ENCODE results near the gene ZNF683.

Gene ZNF683

DNA sequence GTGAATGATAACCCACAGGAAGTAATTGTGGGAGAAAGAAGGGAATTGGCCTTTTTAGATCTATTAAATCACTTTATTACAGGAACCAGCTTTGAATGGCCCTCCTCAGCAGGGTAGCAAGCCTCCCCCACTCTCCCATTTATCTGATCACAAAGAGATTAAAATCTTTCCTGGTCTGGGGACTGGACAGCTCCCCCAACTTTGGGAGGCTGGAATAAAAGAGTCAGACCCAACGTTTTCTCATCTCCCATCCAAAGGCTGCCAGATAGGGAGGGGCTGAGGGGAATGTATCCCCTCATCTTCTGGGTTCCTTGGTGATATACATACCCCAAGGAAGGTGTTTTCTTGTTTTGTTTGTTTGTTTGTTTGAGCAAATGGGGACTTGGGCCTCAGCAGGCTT lies 40.5 kb upstream of the ZNF683 start:
- TF ChIP-seq EZH2phosphoT487 (IDR thresholded peaks at IDR 0.05; ENCODE audit: borderline replicate concordance) (no peak), CTCF (conservative IDR thresholded peaks at IDR 0.05; ENCODE audit: low read length) (no peak)
- H3K9me3 ChIP-seq (ENCODE audit: insufficient read depth, low read depth, low read length), result no peaks in the 10 kb centered on the region
- no peak overlapping the region for H3K4me3 ChIP-seq (ENCODE audit: low read length, poor library complexity, severe bottlenecking)
- H3K9me2 ChIP-seq (replicated peaks; ENCODE audit: low read depth, low read length), result no peaks in the 10 kb centered on the region
- H3K36me3 ChIP-seq (ENCODE audit: insufficient read depth, low read length), result no peaks in the 10 kb centered on the region
- no peak overlapping the region for H3K4me2 ChIP-seq (ENCODE audit: low read depth, low read length, poor library complexity, severe bottlenecking)
- H4K20me1 ChIP-seq (ENCODE audit: insufficient read depth, low read length, poor library complexity, severe bottlenecking), result no peaks in the 10 kb centered on the region
- H3F3A ChIP-seq (ENCODE audit: low read depth), result no peaks in the 10 kb centered on the region
- no peak overlapping the region for H2AFZ ChIP-seq (ENCODE audit: low read length)
- no peaks in the 10 kb centered on the region for H3K27me3 ChIP-seq (ENCODE audit: insufficient read depth, low read length, poor library complexity, severe bottlenecking)
- H3K9ac ChIP-seq (ENCODE audit: low read depth, low read length, poor library complexity, severe bottlenecking), result no peak overlapping the region
- no peaks in the 10 kb centered on the region for H3K79me2 ChIP-seq (ENCODE audit: insufficient read depth, low read length)
- H3K4me1 ChIP-seq (ENCODE audit: insufficient read depth, low read length, poor library complexity, severe bottlenecking), result peaks cover 8% of the 10 kb centered on the region

DNA sequence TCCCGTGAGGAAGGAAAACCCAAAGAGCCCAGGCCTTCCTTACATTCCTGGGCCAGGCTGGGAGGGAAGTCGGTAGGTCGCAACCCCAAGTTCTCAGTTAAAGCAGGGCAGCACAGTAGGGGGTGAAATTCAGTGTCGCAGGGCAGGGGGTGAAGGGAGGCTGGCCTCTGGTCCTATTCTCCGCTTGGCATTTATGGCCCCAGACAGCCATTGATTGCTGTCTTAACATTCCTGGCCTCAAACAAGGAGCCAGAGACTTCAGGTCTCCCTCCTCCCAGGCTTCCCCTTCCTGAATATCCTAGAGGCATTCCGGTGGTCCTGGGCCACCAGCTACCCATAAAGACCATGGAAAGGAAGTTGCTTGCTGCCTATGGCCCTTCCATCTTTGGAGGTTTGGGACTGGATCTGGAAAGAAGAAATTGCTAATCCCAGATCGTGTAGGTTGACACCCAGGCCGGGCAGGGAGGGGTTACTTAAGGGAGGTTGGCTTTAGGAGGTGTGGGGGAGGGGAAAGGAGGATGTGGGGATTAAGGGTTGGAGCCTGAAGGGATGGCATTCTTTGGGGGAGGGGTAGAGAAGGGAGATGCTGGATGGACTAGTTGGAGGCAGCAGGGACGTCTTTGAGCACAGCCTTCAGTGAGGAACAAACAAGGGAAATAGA lies 39.8 kb upstream of the ZNF683 start:
- H3K79me2 ChIP-seq (ENCODE audit: insufficient read depth, low read length), result no peaks in the 10 kb centered on the region
- no peaks in the 10 kb centered on the region for H3F3A ChIP-seq (ENCODE audit: low read depth)
- TF ChIP-seq CTCF (conservative IDR thresholded peaks at IDR 0.05; ENCODE audit: low read length), result no peak
- TF ChIP-seq EZH2phosphoT487 (IDR thresholded peaks at IDR 0.05; ENCODE audit: borderline replicate concordance), result no peak
- no peak overlapping the region for H3K4me3 ChIP-seq (ENCODE audit: low read length, poor library complexity, severe bottlenecking)
- H3K36me3 ChIP-seq (ENCODE audit: insufficient read depth, low read length), result no peaks in the 10 kb centered on the region
- no peaks in the 10 kb centered on the region for H3K9me3 ChIP-seq (ENCODE audit: insufficient read depth, low read depth, low read length)
- H3K4me1 ChIP-seq (ENCODE audit: insufficient read depth, low read length, poor library complexity, severe bottlenecking), result peaks cover 8% of the 10 kb centered on the region
- no peak overlapping the region for H3K4me2 ChIP-seq (ENCODE audit: low read depth, low read length, poor library complexity, severe bottlenecking)
- no peaks in the 10 kb centered on the region for H3K27me3 ChIP-seq (ENCODE audit: insufficient read depth, low read length, poor library complexity, severe bottlenecking)
- no peaks in the 10 kb centered on the region for H3K9me2 ChIP-seq (replicated peaks; ENCODE audit: low read depth, low read length)
- no peak overlapping the region for H3K9ac ChIP-seq (ENCODE audit: low read depth, low read length, poor library complexity, severe bottlenecking)
- H2AFZ ChIP-seq (ENCODE audit: low read length), result no peak overlapping the region
- H4K20me1 ChIP-seq (ENCODE audit: insufficient read depth, low read length, poor library complexity, severe bottlenecking), result no peaks in the 10 kb centered on the region

- no peaks in the 10 kb centered on the region for H3K79me2 ChIP-seq (ENCODE audit: insufficient read depth, low read length)
- no peaks in the 10 kb centered on the region for H3K9me3 ChIP-seq (ENCODE audit: insufficient read depth, low read depth, low read length)
- H3K4me3 ChIP-seq (ENCODE audit: low read length, poor library complexity, severe bottlenecking), result no peak overlapping the region
These were observed 39.1 kb upstream of the ZNF683 start for GRCh38 chr1:26411624-26412074.

More at GRCh38 chr1:26411624-26412074, 39.1 kb upstream of the ZNF683 start:
- Histone ChIP-seq H3K36me3 (ENCODE audit: insufficient read depth, low read length) (no peaks in the 10 kb centered on the region), H3K27me3 (ENCODE audit: insufficient read depth, low read length, poor library complexity, severe bottlenecking) (no peaks in the 10 kb centered on the region), H4K20me1 (ENCODE audit: insufficient read depth, low read length, poor library complexity, severe bottlenecking) (no peaks in the 10 kb centered on the region), H3K9ac (ENCODE audit: low read depth, low read length, poor library complexity, severe bottlenecking) (no peak overlapping the region), H3K9me2 (replicated peaks; ENCODE audit: low read depth, low read length) (no peaks in the 10 kb centered on the region), H3K4me2 (ENCODE audit: low read depth, low read length, poor library complexity, severe bottlenecking) (no peak overlapping the region), H3K4me1 (ENCODE audit: insufficient read depth, low read length, poor library complexity, severe bottlenecking) (peaks cover 8% of the 10 kb centered on the region), H2AFZ (ENCODE audit: low read length) (no peak overlapping the region), H3F3A (ENCODE audit: low read depth) (no peaks in the 10 kb centered on the region)
- TF ChIP-seq EZH2phosphoT487 (IDR thresholded peaks at IDR 0.05; ENCODE audit: borderline replicate concordance) (no peak), CTCF (conservative IDR thresholded peaks at IDR 0.05; ENCODE audit: low read length) (no peak)
